ENCODE results near the gene OGDHL.

GRCh38 chr10:49751636-49752510, 10.2 kb downstream of the OGDHL start:
- TF ChIP-seq EZH2 (IDR thresholded peaks at IDR 0.05; ENCODE audit: borderline replicate concordance, insufficient read depth, low read length, poor library complexity, severe bottlenecking) = no peak
- no peak for TF ChIP-seq CTCF (IDR thresholded peaks at IDR 0.05; ENCODE audit: poor library complexity, severe bottlenecking)
- no peak for TF ChIP-seq REST (IDR thresholded peaks at IDR 0.05; ENCODE audit: borderline replicate concordance)
- TF ChIP-seq SMC3 (conservative IDR thresholded peaks at IDR 0.05; ENCODE audit: poor library complexity) = no peak
- no peak for TF ChIP-seq RAD21 (conservative IDR thresholded peaks at IDR 0.05)
- TF ChIP-seq MXI1 (conservative IDR thresholded peaks at IDR 0.05; ENCODE audit: poor library complexity, severe bottlenecking) = no peak

All from neural cell (in vitro differentiated cells).